ENCODE results near the gene SLC5A6.

The SLC5A6 gene

DNA sequence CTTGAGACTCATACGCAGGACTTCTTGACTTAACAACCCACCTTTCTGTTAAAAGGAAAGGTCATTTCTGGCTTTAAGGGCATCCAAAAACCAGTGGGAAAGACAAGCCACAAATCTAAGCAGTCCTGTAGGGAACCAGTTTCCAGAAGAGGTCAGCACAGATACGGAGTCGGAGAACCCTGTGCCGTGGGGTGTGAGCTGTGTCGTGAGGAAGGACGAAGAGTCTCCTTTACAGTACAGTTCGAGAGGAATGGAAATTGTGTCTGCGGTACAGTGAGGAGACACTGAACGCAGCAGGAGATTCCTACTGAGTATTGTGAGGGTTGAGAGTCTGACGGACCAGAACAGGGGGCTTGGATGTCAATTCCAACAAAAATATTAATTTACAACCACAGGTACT is 33.0 kb upstream of the SLC5A6 start:
- TF ChIP-seq, protein P1, sequence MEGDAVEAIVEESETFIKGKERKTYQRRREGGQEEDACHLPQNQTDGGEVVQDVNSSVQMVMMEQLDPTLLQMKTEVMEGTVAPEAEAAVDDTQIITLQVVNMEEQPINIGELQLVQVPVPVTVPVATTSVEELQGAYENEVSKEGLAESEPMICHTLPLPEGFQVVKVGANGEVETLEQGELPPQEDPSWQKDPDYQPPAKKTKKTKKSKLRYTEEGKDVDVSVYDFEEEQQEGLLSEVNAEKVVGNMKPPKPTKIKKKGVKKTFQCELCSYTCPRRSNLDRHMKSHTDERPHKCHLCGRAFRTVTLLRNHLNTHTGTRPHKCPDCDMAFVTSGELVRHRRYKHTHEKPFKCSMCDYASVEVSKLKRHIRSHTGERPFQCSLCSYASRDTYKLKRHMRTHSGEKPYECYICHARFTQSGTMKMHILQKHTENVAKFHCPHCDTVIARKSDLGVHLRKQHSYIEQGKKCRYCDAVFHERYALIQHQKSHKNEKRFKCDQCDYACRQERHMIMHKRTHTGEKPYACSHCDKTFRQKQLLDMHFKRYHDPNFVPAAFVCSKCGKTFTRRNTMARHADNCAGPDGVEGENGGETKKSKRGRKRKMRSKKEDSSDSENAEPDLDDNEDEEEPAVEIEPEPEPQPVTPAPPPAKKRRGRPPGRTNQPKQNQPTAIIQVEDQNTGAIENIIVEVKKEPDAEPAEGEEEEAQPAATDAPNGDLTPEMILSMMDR (IDR thresholded peaks at IDR 0.05; ENCODE audit: extremely low read depth, insufficient read depth, missing control alignments), result no peak
- in situ Hi-C loops (cut with MboI; ENCODE audit: low pct_unique_long_range_greater_than_20kb, low sequenced_read_pairs, unreplicated experiment), result no loop called here
- DNase-seq (ENCODE audit: low spot score), result no peak

DNA sequence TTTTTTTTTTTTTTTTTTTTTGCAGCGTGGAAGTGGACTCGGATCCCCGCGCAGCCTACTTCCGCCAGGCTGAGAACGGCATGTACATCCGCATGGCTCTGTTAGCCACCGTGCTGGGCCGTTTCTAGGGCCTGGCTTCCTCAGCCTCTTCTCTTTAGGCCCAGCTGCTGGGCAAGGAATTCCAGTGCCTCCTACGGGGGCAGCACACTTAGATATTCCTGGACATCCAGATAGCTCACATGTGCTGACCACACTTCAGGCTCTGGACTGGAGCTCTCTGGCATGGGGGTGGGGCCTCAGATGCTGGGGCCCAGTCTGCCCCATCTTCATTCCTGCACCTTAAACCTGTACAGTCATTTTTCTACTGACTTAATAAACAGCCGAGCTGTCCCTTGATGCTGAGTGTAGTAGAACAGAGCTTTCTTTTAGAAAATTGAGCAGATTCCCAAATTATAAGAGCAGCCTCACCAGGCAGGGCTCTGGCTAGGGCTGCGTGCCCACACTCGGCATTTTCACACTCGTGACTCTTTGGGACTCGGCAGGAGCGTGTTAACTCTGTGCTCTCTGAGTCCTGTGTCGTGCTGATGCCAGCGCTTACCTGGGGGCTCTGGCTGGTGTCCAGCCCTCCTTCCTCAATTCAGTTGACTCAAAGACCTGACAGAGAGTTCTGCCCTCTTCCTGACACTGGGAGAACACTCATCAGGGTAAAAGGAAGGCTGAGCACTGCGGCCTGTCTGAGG is 31.5 kb upstream of the SLC5A6 start:
- no peak for DNase-seq (ENCODE audit: low spot score)
- in situ Hi-C loops (cut with MboI; ENCODE audit: low pct_unique_long_range_greater_than_20kb, low sequenced_read_pairs, unreplicated experiment), result no loop called here
- TF ChIP-seq, protein P1 (IDR thresholded peaks at IDR 0.05; ENCODE audit: extremely low read depth, insufficient read depth, missing control alignments), result no peak

- TF ChIP-seq, protein P1 (IDR thresholded peaks at IDR 0.05; ENCODE audit: extremely low read depth, insufficient read depth, missing control alignments), result no peak
- DNase-seq (ENCODE audit: low spot score), result no peak
- in situ Hi-C loops (cut with MboI; ENCODE audit: low pct_unique_long_range_greater_than_20kb, low sequenced_read_pairs, unreplicated experiment), result no loop called here
These were observed 30.5 kb upstream of the SLC5A6 start for GRCh38 chr2:27242614-27242951.

DNA sequence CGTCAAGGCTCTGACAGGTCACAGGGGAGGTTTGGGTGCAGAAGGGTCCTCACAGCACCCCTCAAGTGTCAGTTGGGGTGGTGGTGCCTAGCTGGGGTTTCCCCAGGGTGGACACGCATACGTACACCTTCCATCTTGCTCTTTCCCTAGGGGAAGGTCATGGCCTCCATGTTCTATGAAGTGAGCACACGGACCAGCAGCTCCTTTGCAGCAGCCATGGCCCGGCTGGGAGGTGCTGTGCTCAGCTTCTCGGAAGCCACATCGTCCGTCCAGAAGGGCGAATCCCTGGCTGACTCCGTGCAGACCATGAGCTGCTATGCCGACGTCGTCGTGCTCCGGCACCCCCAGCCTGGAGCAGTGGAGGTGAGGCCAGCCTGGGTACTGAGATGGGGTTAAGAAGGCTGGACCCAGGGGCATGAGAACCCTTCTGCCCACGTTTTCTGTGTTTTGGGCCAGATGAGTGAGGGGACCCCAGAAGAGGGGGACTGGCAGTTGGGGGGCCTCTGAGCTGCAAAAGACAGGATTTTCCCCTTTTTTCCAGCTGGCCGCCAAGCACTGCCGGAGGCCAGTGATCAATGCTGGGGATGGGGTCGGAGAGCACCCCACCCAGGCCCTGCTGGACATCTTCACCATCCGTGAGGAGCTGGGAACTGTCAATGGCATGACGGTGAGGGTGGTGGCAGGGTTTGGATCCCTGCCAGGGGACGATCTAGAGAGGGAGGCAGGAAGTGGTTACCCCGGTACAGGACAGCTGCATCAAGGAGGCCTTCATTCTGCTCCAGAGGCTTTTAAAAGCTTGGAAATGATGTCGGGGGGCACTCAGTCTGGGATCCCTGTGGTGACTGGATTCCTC is 29.9 kb upstream of the SLC5A6 start:
- in situ Hi-C loops (cut with MboI; ENCODE audit: low pct_unique_long_range_greater_than_20kb, low sequenced_read_pairs, unreplicated experiment), result no loop called here
- TF ChIP-seq, protein P1 (IDR thresholded peaks at IDR 0.05; ENCODE audit: extremely low read depth, insufficient read depth, missing control alignments), result no peak
- no peak for DNase-seq (ENCODE audit: low spot score)

DNA sequence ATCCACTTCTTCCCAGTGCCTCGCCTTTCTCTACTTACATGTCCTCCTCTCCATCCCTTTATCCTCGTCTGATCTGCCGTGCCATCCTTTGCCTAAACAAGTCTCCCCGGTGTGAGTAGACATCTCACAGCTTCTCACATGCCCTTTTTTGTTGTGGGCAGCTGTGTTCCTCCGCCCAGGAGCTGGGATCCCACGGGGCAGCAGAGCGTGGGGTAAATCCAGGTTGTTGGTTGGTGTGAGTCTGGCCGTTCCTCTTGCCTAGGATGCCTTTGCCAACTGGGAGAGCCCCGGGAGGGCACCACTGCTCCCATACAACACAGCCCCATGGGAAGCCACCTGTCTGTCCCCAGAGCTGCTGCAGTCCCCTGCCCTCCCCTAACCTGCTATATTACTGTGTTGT is 28.3 kb upstream of the SLC5A6 start:
- no peak for DNase-seq (ENCODE audit: low spot score)
- TF ChIP-seq, protein P1 (IDR thresholded peaks at IDR 0.05; ENCODE audit: extremely low read depth, insufficient read depth, missing control alignments), result no peak
- in situ Hi-C loops (cut with MboI; ENCODE audit: low pct_unique_long_range_greater_than_20kb, low sequenced_read_pairs, unreplicated experiment), result no loop called here

DNA sequence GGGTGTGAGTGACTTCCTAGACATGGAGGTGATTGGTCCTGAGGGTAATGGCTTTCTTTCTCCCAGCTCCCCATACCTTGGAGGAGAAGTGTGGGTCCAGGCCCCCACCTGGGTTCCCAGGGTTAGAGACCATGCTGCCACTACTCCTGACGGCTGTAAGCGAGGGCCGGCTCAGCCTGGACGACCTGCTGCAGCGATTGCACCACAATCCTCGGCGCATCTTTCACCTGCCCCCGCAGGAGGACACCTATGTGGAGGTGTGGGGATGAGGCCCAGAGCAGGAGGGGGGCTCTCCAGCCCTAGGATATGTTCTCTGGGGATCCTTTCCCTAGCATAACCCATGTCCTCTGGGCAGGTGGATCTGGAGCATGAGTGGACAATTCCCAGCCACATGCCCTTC is 26.9 kb upstream of the SLC5A6 start:
- DNase-seq (ENCODE audit: low spot score), result no peak
- in situ Hi-C loops (cut with MboI; ENCODE audit: low pct_unique_long_range_greater_than_20kb, low sequenced_read_pairs, unreplicated experiment), result no loop called here
- TF ChIP-seq, protein P1 (IDR thresholded peaks at IDR 0.05; ENCODE audit: extremely low read depth, insufficient read depth, missing control alignments), result no peak

Measured in GM13977 (cell line).